SK-N-MC (cell line): ENCODE data around the gene PPP1R1B.

ENCODE experiments used
- EZH2 ChIP-seq: fragments of 200-600 bp; sonication (generic); IDR thresholded peaks from one replicate; pipeline ENCODE4 v1.6.1; 2017; ENCODE audit warnings: antibody characterized with exemption
- POLR2AphosphoS5 ChIP-seq: IDR thresholded peaks from 2 replicates; pipeline ENCODE4 v1.6.1; 2012; ENCODE audit warnings: mild to moderate bottlenecking, low read depth, low read length, borderline replicate concordance

DNA sequence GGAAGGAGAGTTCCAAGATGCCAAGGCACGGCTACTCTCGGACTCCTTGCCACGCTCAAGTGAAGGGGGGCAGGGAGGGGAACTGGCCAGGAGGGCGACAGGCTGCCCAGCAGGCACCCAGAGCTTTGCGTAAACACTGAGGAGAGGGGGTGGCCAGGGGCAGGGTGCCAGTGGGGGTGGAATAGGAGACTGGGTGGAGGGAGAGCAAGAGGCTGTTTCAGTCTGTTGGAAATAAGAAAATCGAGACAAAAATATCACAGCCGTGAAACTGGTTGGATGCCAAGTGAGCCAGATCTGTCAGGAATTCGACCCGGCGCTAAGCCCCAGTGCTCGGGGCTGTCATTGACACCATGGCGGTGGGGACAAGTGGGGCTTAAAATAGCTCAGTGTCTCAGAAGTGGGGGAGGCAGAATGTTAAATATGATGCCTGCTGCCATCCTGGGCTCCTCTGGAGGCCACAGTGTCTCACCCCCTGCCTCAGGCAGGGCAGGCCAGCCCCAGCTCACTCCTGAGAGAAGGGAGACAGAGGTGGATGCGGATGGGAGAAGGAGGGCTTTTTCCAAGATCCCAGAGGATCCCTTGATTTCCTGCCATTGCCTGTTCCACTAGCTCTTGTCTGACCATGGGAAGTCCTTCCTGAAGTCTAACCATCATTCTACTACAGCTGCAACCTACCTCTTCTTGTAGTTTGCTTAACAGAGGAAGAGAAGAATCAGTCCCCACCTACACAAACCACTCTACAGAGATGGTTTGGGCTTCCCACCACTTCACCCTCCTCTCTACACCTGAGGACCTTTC is 51.0 kb downstream of the PPP1R1B start:
- TF ChIP-seq EZH2 (no peak), POLR2AphosphoS5 (no peak)
